K562 (cell line): ENCODE measurements around the gene C2CD2L. TPM values are rescaled to one million over a fixed set of nuclear protein-coding genes. Genes with fewer than 3 reads are reported as not detected.

Experiments used
- ARID1B ChIP-seq: fragments of 450-650 bp; IDR thresholded peaks from 2 replicates; pipeline ENCODE4 v1.6.1; 2016; ENCODE audit warnings: antibody characterized with exemption, mild to moderate bottlenecking, inconsistent platforms
- ARID3A ChIP-seq: IDR thresholded peaks from 2 replicates; pipeline ENCODE4 v1.6.1; 2012; ENCODE audit warnings: low read depth, low read length, improper control_type of control experiment, borderline replicate concordance
- CTCF ChIP-seq, 3 experiments: IDR thresholded peaks in 2 of 3; conservative IDR thresholded peaks in 1 of 3; 2 replicates each; pipeline ENCODE4 v1.5.1; 2011 to 2012; ENCODE audit warnings: low read length in 3 of 3, mild to moderate bottlenecking in 3 of 3, control low read depth in 2 of 3, improper control_type of control experiment in 1 of 3, inconsistent platforms in 1 of 3, low read depth in 1 of 3, mixed read lengths in 1 of 3, moderate library complexity in 1 of 3; ENCODE audit not compliant: insufficient read depth in 2 of 3
- DIDO1 ChIP-seq: fragments of 450-650 bp; IDR thresholded peaks from 2 replicates; pipeline ENCODE4 v1.6.1; 2016; ENCODE audit warnings: low read depth, missing biosample characterization, missing genetic modification characterization
- ELK1 ChIP-seq: sonication (generic); formaldehyde crosslinking; IDR thresholded peaks from 2 replicates; pipeline ENCODE4 v1.8.1; 2022; ENCODE audit warnings: missing genetic modification reagents
- FOS ChIP-seq: IDR thresholded peaks from 3 replicates; pipeline ENCODE4 v1.6.1; 2011; ENCODE audit not compliant: insufficient read length; ENCODE audit errors: extremely low read depth
- FOXP1 ChIP-seq: sonication (generic); formaldehyde crosslinking; IDR thresholded peaks from 2 replicates; pipeline ENCODE4 v1.8.0; 2022; ENCODE audit warnings: mild to moderate bottlenecking, missing genetic modification reagents
- HDAC1 ChIP-seq, 2 experiments: fragments of 450-650 bp; IDR thresholded peaks; 2 replicates each; pipeline ENCODE4 v1.6.1; 2016 to 2017; ENCODE audit warnings: inconsistent platforms in 1 of 2, mild to moderate bottlenecking in 1 of 2, moderate library complexity in 1 of 2
- HOMEZ ChIP-seq: fragments of 250-450 bp; sonication (Bioruptor Pico); IDR thresholded peaks from 2 replicates; pipeline ENCODE4 v1.4.0; 2020; ENCODE audit warnings: mild to moderate bottlenecking, moderate library complexity
- MTA2 ChIP-seq: fragments of 450-650 bp; IDR thresholded peaks from 2 replicates; pipeline ENCODE4 v1.6.1; 2016; ENCODE audit warnings: low read depth
- MYNN ChIP-seq, 2 experiments: sonication (generic); formaldehyde crosslinking in 1 of 2; IDR thresholded peaks; 2 replicates each; pipeline versions ENCODE4 v1.5.0 to v1.6.1; 2016 to 2020; ENCODE audit warnings: antibody characterized with exemption in 1 of 2, missing genetic modification reagents in 1 of 2
- NELFE ChIP-seq: IDR thresholded peaks from 2 replicates; pipeline ENCODE4 v1.6.1; 2011; ENCODE audit warnings: mild to moderate bottlenecking; ENCODE audit not compliant: insufficient read depth, insufficient read length
- NRF1 ChIP-seq, 2 experiments: fragments of 450-650 bp; IDR thresholded peaks in 1 of 2; conservative IDR thresholded peaks in 1 of 2; 2 replicates each; pipeline ENCODE4 v1.6.1; 2014; ENCODE audit warnings: mild to moderate bottlenecking in 2 of 2
- PRPF4 ChIP-seq: fragments of 200-400 bp; formaldehyde crosslinking; IDR thresholded peaks from one replicate; pipeline ENCODE4 v1.6.1; 2017; ENCODE audit warnings: low read length, low read depth, mild to moderate bottlenecking; ENCODE audit not compliant: insufficient read depth, poor library complexity, severe bottlenecking
- RBFOX2 ChIP-seq: fragments of 200-400 bp; formaldehyde crosslinking; IDR thresholded peaks from 2 replicates; pipeline ENCODE4 v1.6.1; 2017; ENCODE audit warnings: low read depth, mild to moderate bottlenecking, low read length, moderate library complexity
- SAFB2 ChIP-seq: fragments of 200-400 bp; formaldehyde crosslinking; IDR thresholded peaks from 2 replicates; pipeline ENCODE4 v1.6.1; 2018; ENCODE audit warnings: borderline replicate concordance, low read length, low read depth, moderate library complexity; ENCODE audit not compliant: severe bottlenecking
- SRSF3 ChIP-seq: fragments of 200-400 bp; formaldehyde crosslinking; IDR thresholded peaks from 2 replicates; pipeline ENCODE4 v1.6.1; 2016; ENCODE audit warnings: mild to moderate bottlenecking, low read length, moderate library complexity; ENCODE audit not compliant: insufficient read depth
- ZC3H4 ChIP-seq: sonication (generic); formaldehyde crosslinking; IDR thresholded peaks from 2 replicates; pipeline ENCODE4 v1.9.0; 2021; ENCODE audit warnings: missing genetic modification reagents, borderline replicate concordance
- ZNF395 ChIP-seq: fragments of 200-800 bp; sonication (Bioruptor generic); IDR thresholded peaks from 2 replicates; pipeline ENCODE4 v1.6.1; 2017; ENCODE audit warnings: missing genetic modification characterization, missing compliant biosample characterization
- ZSCAN29 ChIP-seq: fragments of 450-650 bp; IDR thresholded peaks from 2 replicates; pipeline ENCODE4 v1.6.1; 2017
- polyA plus RNA-seq, 8 experiments: library from polyadenylated mRNA; depleted of rRNA in 4 of 8; stranded (reverse) in 5 of 8; unstranded in 3 of 8; fragments of >200 nt; fragmentation: Nextera tagmentation in 2 of 8; fragmentation: Illumina TruSeq in 1 of 8; extraction: Ambion mirVana in 2 of 8; extraction: Trizol in 1 of 8; gene quantifications; 2 replicates each; pipeline versions ENCODE4 v1.2.1 to v1.2.3, GENCODE V29; 2011 to 2014; ENCODE audit warnings: inconsistent platforms in 1 of 8, missing spikeins in 1 of 8
- total RNA-seq, 7 experiments: library from RNA; depleted of rRNA in 6 of 7; stranded (reverse); fragments of >200 nt in 6 of 7; fragmentation: Illumina TruSeq in 2 of 7; extraction: Trizol in 2 of 7; gene quantifications; 2 replicates each; pipeline versions ENCODE4 v1.2.1 to v1.2.3, GENCODE V29; 2011 to 2021; ENCODE audit warnings: low replicate concordance in 1 of 7

Gene C2CD2L
- total and polyA plus RNA-seq, 9 of the 15 experiments (the other 6 are each of a cell fraction or from before 2014, with no cell fraction given) = 0.66 to 41.2 (median 14.8) TPM

- TF ChIP-seq ELK1 (CRISPR knock-in tag) (no peak), SAFB2 (no peak), ZSCAN29 (no peak), DIDO1 (tag) (no peak), ZNF395 (CRISPR knock-in tag) (peak; percentile 66; the same call in 1 of the 2 replicates), MYNN (IDR thresholded peaks at IDR 0.05) (no peak), MYNN (CRISPR knock-in tag; IDR thresholded peaks at IDR 0.05) (no peak), NELFE (no peak), SRSF3 (no peak), FOXP1 (CRISPR knock-in tag) (no peak; the same call in 1 of the 2 replicates), RBFOX2 (peak; percentile 72), ZC3H4 (CRISPR knock-in tag) (peak; percentile 67; the same call in 1 of the 2 replicates), HDAC1 (IDR thresholded peaks at IDR 0.05) (no peak; a peak in 1 of 4 replicates), MTA2 (no peak), CTCF (IDR thresholded peaks at IDR 0.05 in 2 of 3, conservative IDR thresholded peaks at IDR 0.05 in 1 of 3; ENCODE audit: insufficient read depth in 2 of 3, low read depth in 1 of 3, low read length in 3 of 3) (0 out of 6 replicates have a peak, but pooled peaks of 1 of the 3 experiments have one; percentile 0), FOS (no peak), NRF1 (conservative IDR thresholded peaks at IDR 0.05 in 1 of 2, IDR thresholded peaks at IDR 0.05 in 1 of 2) (peak in 1 of 2 experiments; percentile 42; a peak in 3 of 4 replicates), HOMEZ (no peak), ARID1B (no peak), ARID3A (no peak), PRPF4 (no peak)
Observed at GRCh38 chr11:119107538-119108145, 498 bp downstream of the C2CD2L start (continued).
